ENCODE measurements around the gene CBLC.

DNA sequence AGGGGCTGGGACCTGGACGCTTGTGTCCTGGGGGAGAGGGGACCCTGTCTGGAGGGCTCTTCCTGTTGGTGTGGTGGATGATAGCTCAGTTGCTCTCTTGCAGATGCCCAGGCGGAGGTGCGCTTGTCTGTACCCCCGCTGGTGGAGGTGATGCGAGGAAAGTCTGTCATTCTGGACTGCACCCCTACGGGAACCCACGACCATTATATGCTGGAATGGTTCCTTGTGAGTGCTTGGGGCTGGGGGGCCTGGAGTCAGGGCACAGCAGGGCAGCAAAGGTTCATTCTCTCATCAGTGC, 33.4 kb downstream of the CBLC start:
- TF ChIP-seq, protein P1, sequence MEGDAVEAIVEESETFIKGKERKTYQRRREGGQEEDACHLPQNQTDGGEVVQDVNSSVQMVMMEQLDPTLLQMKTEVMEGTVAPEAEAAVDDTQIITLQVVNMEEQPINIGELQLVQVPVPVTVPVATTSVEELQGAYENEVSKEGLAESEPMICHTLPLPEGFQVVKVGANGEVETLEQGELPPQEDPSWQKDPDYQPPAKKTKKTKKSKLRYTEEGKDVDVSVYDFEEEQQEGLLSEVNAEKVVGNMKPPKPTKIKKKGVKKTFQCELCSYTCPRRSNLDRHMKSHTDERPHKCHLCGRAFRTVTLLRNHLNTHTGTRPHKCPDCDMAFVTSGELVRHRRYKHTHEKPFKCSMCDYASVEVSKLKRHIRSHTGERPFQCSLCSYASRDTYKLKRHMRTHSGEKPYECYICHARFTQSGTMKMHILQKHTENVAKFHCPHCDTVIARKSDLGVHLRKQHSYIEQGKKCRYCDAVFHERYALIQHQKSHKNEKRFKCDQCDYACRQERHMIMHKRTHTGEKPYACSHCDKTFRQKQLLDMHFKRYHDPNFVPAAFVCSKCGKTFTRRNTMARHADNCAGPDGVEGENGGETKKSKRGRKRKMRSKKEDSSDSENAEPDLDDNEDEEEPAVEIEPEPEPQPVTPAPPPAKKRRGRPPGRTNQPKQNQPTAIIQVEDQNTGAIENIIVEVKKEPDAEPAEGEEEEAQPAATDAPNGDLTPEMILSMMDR (conservative IDR thresholded peaks at IDR 0.05) = no peak
- no peak for TF ChIP-seq EZH2 (IDR thresholded peaks at IDR 0.05; ENCODE audit: low read depth)

Data from PC-9 (cell line).